GM21786 (cell line): Measurements from ENCODE around the gene PANK4.
"Not testable (repeated sequence)": the region's sequence is repeated elsewhere in the genome, so short reads cannot be mapped to it uniquely, and the experiment has no call there.

ENCODE experiments used
- ATAC-seq: cut with Tn5 transposase; IDR thresholded peaks from one replicate; pipeline ENCODE4 v1.9.1; 2021; ENCODE audit not compliant: unreplicated experiment

The PANK4 gene

DNA sequence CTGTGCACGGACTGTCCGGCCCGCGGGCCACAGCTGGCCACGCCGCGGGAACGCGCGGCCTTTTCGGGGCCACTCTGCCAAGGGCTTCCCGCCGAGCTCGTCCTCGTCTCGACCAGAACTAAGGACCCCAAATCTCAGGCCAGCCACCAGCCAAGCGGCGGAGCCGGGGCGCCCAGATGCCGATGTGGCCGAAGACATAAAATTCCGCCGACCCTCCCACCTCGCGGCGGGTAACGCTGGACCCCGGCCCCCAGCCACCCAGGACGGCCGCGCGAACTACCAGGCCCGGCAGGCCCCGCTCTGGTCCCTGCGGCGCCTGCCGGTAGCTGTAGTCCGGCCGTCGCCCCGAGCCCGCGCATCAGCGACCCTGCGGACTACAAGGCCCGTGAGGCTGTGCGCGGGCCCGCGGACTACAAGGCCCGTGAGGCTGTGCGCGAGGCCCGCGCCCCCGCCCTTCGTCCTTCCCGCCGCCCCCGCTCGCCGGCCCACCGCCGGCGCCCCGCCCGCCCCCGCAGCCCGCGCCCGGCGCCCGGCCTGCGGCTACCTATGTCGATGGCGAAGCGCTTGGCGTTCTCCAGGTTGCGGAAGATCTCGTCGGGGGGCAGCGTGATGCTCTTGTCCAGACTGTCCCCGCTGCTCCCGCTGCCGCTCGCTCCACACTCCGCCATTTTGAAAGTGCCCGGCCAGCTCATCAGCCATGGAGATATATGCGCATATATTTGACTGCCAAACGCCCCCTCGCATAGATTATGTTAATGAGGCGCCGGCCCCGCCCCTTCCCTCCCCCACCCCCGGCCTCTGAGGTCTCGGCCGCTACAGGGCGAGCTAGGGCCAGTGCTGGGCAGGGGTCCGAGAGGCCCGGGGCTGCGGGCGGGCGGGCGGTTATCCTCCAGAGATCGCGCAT lies at the start of gene PANK4:
TSS of gene PANK4 (minus strand) at position 677 of the 904 bp plus-strand sequence. CDS start at position 668, 9 bp downstream.
- peak; percentile 81 for ATAC-seq

DNA sequence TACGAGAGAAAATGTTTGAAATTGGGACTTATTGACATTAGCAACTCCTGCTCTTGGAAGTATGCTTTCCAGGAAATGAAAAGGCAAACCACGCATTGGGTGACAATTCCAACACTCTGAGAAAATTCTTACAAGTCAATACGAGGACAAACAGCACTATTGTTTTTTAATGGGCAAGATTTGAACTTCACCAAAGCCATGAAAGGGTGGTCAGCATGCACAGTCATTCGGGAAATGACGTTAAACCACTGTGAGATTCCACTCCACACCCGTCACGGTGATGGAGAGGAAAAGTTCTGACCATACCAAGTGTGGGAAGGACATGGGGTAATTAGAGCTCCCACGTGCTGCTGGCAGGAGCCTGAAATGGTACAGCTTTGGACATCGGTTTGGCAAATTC lies 48.0 kb upstream of the PANK4 start:
- no peak for ATAC-seq

DNA sequence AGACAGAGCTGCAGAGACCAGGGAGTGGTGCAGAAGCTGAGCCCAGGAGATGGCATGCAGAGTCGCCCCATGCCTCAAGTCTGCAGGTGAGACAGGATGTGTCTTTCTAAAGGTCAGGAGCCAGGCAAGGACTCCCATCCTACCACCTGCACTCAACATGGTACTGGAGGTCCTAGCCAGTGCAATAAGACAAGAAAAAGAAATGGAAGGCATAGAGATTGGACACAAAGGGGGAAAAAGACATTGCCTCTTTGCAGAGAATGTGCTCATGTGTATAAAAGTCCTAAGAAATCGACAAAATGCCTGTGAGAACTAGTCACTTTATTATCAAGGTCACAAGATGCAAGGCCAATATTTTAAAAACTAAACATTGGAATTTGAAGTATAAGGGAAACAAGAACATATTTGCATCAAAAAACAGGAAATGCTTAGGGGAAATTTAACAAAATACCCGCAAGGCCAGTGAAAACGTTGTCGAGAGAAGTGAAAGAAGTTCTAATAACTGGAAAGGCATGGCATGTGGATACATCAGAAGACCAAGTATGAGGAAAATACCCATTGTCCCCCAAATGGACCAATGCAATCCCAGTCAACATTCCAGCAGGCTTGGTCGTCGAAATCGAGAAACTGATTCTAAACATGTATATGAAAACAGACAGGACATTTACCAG lies 47.0 kb upstream of the PANK4 start:
- ATAC-seq: no peak

DNA sequence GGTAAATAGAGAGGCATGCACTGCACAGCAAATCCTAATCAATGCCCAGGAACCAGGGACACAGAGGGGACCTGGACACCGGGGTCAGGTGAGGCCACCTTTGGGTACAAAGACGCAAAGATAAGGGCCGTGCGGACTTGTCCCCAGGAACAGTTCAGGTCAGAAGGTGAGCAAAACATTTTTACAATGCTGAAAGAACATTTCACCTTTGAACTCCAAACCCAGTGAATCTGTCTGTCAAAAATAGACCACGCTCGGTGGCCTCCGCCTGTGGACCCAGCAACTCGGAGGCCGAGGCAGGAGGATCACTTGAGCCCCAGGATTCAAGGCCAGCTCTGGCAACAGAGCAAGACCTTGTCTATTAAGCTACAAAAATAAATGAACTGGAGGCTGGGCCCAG lies 45.0 kb upstream of the PANK4 start:
- no peak for ATAC-seq

DNA sequence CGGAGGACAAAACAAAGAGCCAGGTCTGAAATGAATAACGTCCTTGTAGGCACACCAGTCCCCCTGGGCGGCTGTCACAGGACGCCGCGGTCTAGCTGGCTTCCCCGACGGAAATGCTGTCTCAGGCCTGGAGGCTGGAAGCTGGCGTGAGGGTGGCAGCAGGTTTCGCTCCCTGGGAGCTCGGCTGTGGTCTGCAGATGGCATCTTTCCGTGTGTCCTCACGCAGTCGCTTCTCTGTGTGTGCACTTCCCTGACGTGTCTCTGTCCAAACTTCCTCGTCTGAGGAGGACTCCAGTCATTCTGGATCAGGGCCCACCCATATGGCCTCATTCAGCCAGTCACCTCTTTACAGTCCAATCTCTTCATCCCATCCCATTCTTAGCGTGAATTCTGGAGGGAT lies 43.9 kb upstream of the PANK4 start:
- ATAC-seq: no peak

DNA sequence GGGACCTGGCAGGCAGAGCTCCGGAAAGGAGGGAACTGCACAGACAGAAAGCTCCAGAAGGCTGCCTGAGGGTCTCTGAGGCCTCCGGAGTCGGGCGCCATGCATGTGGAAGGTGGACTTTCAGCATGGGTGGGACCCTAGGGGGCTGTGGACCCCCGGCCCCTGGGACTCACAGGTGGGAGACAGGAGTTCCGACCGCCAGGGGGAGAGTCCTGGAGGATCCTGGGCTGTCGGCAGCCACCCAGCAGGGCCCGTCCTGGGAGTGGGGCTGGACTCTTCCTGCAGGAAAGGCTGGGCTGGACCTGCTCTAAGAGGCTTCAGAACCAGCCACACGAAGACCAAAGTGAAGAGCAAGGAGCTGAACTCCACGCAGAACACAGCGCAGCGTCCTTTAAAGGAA lies 43.3 kb upstream of the PANK4 start:
- ATAC-seq: not testable (repeated sequence)

DNA sequence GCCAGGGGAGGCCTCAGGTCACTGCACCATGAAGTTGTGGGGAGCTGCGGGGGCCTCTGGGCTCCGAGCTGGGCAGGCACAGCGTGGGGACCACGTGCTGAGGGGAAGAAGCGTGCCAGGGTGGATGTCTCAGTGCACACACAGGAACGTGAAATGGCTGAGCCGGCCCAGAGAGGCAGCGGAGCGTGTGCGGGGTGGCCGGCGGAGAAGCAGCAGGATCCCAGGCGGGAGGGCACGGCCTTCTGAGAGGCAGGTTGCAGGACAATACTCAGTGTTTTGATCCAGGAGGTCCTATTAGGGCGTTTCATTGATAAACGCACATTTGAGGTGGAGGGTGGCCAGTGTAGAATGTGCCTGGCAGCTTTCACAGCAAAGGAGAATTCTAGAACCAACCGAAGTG lies 42.7 kb upstream of the PANK4 start:
- ATAC-seq: no peak

DNA sequence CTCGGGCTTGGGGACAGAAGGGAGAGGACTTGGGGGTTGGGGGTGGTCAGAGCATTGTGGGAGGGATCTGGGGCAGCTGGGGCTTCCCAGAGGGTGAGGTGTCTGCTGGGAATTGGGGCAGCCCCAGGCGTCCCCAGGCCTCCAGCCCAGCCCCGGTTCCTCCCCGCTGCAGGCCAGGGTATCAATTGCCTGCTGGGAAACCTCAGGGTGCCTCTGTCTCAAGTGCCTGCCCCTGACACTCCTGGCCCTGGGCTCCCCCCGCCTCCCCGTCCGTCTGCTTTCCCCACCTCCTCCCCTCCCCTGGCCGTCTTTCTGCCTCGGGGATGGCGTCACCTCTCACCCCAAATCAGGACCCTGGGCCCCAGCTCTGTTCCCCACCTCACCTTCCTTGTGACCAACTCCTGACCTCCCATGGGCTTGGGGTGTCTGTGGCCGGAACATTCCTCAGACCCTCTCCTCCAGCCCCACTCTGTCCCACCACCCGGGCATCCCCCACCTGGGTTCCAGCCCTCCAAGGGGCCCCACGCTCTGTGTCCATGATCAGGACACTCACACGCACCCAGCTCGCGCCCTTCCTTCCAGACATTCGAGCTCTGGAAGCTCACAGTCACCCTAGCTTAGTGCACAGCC lies 41.9 kb upstream of the PANK4 start:
- not testable (repeated sequence) for ATAC-seq

DNA sequence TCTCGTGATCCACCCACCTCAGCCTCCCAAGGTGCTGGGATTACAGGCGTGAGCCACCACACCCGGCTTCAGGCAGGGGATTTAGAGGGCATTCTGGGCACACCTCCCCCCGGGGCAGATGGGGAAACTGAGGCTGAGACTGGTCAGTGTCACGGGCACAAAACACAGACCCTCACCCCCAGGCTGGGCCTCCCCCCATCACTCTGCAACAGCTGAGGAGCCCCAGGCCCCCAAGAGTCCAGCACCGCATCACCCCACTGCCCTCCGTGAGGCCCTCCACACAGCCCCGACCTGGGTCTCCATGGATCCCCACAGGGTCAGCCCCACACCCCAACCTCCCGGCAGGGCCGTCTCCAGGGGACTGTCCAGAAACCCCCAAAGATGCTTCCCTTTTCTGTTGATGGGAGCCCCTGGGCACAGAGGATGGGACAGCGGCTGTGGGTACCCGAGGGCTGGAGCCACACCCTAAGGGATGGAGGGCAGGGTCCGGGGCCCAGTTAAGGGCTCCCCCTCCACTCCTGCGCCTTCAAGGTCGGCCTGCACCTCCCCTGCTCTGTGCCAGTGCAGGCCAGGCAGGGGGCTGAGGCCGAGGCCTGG lies 40.8 kb upstream of the PANK4 start:
- ATAC-seq: no peak

DNA sequence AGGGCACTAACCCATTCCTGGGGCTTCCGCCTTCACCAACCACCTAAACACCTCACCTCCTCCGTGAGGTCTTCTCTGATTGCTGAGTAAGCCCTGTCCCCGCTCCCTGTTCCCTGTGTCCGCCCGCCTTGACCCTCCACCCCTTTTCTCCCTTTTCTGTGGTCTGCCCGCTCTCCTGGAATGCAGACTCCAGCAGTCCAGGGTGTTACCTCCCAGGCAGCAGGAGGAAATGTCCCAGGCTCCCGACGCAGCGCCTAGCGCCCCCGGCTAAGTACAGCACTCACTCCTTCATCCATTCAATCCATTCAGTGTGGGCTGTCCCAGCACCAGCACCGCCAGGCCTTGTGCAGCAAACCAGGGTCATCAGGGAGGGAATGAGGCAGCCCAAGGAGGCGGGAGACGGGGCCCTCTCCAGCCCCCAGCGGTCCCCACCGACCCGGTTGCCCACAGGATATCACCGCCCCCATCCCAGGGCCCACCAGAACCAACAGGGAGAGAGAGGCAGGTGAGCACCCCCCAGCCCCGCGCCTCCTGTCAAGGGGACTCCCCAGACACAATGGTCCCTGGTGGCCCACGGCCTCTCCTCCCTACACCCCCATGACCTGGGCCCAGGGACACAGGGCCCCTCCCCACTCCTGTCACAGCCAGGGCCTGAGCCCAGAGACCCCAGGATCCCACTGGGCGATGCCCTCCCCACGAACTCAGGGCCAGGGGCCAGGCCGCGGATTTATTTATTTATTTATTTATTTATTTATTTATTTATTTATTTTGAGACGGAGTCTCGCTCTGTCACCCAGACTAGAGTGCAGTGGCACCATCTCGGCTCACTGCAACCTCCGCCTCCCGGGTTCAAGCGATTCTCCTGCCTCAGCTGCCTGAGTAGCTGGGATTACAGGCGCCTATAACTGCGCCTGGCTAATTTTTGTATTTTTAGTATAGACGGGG lies 40.0 kb upstream of the PANK4 start:
- ATAC-seq: no peak

DNA sequence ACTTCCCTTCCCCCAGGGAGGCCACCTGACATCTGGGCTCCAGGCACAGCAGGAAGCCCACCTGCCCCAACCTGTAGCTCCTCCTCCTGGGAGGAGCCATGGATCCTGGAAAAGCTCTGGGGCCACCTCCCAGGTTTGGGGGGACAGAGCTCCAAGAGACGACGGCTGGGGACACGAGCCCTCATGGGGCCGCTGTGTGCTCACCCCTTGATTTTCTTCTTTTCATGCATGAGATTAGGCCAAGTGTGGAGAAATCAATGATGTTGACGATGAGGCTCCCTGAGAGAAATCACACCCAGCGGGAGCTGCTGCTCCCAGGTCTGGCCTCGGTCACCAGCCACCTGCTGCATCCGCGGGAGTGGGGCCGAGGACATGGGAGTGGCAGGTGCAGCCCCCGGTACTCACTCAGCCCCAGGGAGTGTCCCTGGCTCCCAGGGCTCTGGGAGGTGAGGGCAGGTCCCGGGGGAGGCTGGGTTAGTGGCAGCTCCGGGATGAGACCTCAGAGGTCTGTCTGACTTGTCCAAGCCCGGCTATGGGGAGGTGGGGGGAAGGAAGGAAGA lies 38.5 kb upstream of the PANK4 start:
- ATAC-seq: no peak

DNA sequence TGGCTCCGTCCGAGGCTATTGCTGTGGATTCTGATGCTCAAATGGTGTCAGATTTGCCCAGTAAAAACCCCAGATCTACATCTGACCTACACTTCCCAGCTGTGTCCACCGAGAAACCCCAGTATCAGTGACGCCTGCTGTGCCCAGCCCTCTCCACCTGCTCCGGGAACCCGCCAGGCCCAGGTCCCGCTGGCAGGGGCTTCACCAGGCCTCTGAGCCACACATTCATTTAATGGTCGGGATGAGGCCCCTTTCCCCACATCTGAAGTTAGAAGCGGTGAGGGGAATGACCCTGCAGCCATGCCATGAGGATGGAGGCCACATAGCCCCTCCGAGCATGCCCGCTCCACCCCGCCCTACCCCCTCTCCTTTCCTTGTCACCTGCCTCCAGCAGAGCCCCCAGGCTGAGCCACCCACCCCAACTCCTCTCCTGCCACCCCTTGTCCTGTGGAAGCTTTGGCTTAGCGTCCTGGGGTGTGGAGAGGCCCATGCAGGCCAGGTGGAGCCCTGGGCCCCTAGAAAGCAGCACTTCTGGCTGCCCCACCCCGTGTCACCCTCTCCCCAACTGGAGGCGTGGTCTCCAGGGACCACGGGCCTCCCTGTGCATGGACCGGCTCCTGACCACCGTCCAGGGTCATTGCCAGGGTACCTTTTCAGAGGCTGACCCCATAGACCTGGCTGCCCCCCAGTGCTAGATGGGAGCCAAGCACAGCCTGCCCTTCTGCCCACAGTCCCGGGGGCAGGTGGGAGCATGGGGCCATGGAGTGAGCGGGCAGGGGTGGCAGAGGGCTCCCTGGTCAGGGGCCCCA lies 37.8 kb upstream of the PANK4 start:
- ATAC-seq: no peak

DNA sequence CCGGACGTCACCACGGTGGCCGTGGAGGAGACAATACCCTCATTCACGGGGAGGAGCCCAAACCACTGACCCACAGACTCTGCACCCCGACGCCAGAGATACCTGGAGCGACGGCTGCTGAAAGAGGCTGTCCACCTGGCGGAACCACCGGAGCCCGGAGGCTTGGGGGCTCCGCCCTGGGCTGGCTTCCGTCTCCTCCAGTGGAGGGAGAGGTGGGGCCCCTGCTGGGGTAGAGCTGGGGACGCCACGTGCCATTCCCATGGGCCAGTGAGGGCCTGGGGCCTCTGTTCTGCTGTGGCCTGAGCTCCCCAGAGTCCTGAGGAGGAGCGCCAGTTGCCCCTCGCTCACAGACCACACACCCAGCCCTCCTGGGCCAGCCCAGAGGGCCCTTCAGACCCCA lies 36.8 kb upstream of the PANK4 start:
- no peak for ATAC-seq

DNA sequence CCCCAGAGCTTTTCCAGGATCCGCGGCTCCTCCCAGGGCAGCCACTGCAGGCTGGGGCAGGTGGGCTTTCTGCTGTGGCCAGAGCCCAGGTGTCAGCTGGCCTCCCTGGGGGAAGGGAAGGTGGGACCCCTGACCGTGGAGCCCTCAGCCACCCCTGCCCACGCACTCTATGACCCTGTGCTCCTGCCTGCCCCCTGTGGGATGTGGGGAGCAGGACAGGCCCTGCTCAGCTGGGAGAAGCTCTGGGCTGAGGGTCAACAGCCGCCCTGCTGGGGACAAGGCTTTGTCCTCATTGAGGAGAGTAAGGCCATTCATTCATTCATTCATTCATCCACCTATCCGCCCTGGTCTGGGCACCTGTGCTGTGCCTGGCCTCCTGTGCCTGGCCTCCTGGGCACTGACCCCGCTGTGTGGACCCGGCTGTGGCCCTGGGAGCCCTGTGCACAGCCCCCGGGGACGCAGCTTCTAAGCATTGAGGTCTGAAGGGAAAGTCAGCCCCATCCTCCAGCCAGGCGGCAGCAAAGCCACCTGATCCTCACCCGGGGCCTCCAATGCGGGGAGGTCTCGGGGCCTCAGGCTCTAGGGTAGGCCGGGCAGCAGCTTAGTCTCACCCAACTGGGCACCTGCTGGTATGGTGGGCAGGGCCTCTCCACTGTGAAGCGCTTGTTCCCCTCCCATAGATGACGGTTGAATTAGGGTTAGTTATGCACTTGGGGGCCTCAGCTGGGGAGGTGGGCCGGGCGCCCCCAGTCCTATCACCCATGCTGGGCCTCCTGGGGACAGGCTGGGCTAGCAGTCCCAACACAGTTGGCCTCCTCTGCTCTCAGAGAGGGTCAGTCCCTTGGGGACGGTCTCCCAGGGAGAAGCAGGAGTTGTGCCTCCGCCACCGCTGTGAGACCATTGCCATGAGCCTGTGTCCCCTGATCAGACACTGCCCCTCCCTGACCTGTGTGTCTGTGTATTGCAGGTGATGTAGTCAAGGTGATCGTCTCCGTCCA lies 35.8 kb upstream of the PANK4 start:
- ATAC-seq: no peak

DNA sequence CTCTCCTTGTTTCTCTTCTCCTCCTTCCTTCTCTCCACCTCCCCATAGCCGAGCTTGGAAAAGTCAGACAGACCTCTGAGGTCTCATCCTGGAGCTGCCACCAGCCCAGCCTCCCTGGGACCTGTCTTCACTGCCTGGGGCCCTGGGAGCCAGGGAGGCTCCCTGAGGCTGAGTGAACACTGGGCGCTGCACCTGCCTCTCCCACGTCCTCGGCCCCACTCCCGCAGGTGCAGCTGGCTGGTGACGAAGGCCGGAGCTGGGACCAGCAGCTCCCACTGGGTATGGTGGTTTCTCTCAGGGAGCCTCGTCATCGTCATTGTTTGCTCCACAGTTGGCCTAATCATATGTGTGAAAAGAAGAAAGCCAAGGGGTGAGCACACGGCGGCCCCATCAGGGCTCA lies 35.0 kb upstream of the PANK4 start:
- no peak for ATAC-seq

DNA sequence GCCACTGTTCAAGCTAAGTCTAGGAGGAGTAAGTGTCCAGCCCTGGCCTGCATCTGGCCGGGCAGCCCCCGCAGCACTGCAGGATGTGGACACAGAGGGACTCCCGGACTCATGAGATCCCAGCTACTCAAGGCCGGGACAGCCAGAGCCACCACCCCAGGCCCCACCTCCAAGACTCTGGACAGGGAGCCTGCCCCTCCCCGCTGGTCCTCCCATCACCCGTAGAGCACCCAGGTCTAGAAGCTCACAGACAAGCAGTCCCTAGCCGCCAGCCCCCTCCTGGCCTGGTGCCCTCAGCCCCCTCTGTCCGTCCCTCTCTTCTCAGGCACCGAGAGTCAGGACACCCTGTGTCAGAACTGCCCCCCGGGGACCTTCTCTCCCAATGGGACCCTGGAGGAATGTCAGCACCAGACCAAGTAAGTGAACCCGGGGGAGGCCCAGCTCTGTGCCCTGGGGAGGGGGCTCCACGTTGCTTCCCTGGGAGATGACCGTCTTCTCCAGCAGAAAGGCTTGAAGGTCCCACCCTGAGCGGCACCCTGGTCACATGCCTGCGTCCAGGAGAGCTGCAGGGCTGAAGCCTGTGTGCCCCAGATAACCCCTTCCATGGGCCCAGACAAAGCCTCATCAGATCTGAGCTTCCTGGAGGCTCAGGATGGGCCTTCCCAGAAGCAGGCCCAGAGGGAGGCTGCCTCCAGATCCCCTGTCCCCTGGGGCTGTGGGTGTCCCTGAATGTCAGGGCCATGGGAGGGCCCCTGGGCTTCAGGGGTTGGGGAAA lies 34.1 kb upstream of the PANK4 start:
- no peak for ATAC-seq
